Activated naive CD8-positive, alpha-beta T cell (primary cell): ENCODE results near the gene AKAP6.

Experiments
- H3K27ac Mint-ChIP-seq: one replicate; pipeline ENCODE4 v1.8.0; 2021; ENCODE audit warnings: mixed read lengths
- H3K27me3 Mint-ChIP-seq: one replicate; pipeline ENCODE4 v1.8.0; 2021; ENCODE audit warnings: mixed read lengths
- H3K36me3 Mint-ChIP-seq: one replicate; pipeline ENCODE4 v1.8.0; 2021; ENCODE audit warnings: mixed read lengths
- H3K4me1 Mint-ChIP-seq: one replicate; pipeline ENCODE4 v1.8.0; 2021; ENCODE audit warnings: low read depth, mixed read lengths
- H3K4me3 Mint-ChIP-seq: one replicate; pipeline ENCODE4 v1.8.0; 2021; ENCODE audit warnings: mild to moderate bottlenecking, mixed read lengths
- H3K9me3 Mint-ChIP-seq: one replicate; pipeline ENCODE4 v1.8.0; 2021; ENCODE audit warnings: low read depth, mixed read lengths

The AKAP6 gene

DNA sequence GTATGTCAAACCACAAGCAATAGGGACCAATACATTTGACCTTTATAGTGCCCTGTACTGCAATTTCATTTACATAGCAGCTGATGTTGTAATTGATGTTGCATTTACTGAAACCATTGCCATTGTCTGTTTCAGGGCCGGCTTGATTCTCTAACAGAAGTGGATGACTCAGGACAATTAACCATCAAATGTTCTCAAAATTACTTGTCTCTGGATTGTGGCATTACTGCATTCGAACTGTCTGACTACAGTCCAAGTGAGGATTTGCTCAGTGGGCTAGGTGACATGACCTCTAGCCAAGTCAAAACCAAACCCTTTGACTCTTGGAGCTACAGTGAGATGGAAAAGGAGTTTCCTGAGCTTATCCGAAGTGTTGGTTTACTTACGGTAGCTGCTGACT is 216.0 kb downstream of the AKAP6 start:
- Mint-ChIP-seq H3K27me3 (no peaks in the 10 kb centered on the region), H3K36me3 (no peaks in the 10 kb centered on the region)

DNA sequence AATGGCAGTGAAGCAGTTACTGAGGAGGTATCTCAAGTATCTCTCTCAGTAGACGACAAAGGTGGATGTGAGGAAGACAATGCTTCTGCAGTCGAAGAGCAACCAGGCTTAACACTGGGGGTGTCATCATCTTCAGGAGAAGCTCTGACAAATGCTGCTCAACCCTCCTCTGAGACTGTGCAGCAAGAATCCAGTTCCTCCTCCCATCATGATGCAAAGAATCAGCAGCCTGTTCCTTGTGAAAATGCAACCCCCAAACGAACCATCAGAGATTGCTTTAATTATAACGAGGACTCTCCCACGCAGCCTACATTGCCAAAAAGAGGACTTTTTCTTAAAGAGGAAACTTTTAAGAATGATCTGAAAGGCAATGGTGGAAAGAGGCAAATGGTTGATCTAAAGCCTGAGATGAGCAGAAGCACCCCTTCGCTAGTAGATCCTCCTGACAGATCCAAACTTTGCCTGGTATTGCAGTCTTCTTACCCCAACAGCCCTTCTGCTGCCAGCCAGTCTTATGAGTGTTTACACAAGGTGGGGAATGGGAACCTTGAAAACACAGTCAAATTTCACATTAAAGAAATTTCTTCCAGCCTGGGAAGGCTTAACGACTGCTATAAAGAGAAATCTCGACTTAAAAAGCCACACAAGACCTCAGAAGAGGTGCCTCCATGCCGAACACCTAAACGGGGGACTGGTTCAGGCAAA is 216.6 kb downstream of the AKAP6 start:
- no peaks in the 10 kb centered on the region for H3K9me3 Mint-ChIP-seq
- H3K36me3 Mint-ChIP-seq, result no peaks in the 10 kb centered on the region
- H3K27me3 Mint-ChIP-seq, result no peaks in the 10 kb centered on the region
- no peak overlapping the region for H3K4me3 Mint-ChIP-seq
- no peaks in the 10 kb centered on the region for H3K4me1 Mint-ChIP-seq
- no peak overlapping the region for H3K27ac Mint-ChIP-seq

More for the DNA sequence above, 216.0 kb downstream of the AKAP6 start:
- H3K4me1 Mint-ChIP-seq, result no peaks in the 10 kb centered on the region
- no peak overlapping the region for H3K27ac Mint-ChIP-seq
- H3K4me3 Mint-ChIP-seq, result no peak overlapping the region
- H3K9me3 Mint-ChIP-seq, result no peaks in the 10 kb centered on the region

DNA sequence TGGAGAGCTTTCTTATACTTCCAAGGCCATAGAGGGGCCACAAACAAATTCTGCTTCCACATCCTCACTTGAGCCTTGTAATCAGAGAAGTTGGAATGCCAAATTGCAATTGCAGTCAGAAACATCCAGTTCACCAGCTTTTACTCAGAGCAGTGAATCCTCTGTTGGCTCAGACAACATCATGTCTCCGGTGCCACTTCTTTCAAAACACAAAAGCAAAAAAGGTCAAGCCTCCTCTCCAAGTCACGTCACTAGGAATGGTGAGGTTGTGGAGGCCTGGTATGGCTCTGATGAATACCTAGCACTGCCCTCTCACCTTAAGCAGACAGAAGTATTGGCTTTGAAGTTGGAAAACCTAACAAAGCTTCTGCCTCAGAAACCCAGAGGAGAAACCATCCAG is 217.1 kb downstream of the AKAP6 start:
- Mint-ChIP-seq H3K27ac (no peak overlapping the region), H3K27me3 (no peaks in the 10 kb centered on the region), H3K9me3 (no peaks in the 10 kb centered on the region), H3K4me3 (no peak overlapping the region), H3K4me1 (no peaks in the 10 kb centered on the region), H3K36me3 (no peaks in the 10 kb centered on the region)

DNA sequence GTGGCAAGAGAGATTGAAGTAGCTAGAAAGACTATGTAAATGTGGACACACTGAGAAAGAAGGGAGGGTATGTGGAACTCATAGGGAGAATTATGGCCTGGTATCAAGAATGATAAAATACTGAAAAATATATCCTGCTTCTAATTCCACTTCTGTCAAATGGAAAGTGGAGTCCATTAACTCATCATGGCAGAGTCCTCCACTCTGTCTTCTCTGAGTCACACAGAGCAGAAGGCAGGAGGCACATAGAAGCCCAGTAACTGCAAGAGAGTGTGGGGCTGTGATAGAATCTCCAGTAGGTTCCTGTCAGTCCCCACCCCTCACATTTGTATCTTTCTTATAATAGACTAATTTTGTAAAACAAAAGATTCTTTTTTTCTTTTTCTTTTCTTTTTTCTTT is 223.7 kb downstream of the AKAP6 start:
- H3K4me3 Mint-ChIP-seq, result no peak overlapping the region
- no peaks in the 10 kb centered on the region for H3K4me1 Mint-ChIP-seq
- no peaks in the 10 kb centered on the region for H3K27me3 Mint-ChIP-seq
- H3K27ac Mint-ChIP-seq, result no peak overlapping the region
- no peaks in the 10 kb centered on the region for H3K9me3 Mint-ChIP-seq
- no peaks in the 10 kb centered on the region for H3K36me3 Mint-ChIP-seq

DNA sequence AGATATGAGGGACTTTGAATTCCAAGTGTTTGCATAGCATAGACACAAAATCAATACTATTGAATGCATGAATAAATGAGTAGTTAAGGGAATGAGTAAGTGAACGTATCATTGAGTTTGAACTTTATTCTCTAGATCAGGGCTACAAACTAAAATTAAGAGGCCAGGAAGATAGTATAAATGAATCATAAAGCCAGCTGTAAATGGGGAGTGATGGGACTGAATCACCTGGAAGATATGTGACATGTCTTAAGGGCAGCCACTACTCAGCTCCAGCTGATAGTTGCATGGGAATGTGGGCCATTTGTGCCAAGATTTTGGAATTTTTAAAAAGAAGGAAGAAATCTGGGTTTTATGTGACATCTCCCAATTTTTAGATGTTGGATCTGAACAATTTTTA is 229.9 kb downstream of the AKAP6 start:
- no peaks in the 10 kb centered on the region for H3K9me3 Mint-ChIP-seq
- no peaks in the 10 kb centered on the region for H3K36me3 Mint-ChIP-seq
- no peak overlapping the region for H3K27ac Mint-ChIP-seq
- peaks cover 1% of the 10 kb centered on the region for H3K27me3 Mint-ChIP-seq
- H3K4me3 Mint-ChIP-seq, result no peak overlapping the region
- H3K4me1 Mint-ChIP-seq, result no peaks in the 10 kb centered on the region

DNA sequence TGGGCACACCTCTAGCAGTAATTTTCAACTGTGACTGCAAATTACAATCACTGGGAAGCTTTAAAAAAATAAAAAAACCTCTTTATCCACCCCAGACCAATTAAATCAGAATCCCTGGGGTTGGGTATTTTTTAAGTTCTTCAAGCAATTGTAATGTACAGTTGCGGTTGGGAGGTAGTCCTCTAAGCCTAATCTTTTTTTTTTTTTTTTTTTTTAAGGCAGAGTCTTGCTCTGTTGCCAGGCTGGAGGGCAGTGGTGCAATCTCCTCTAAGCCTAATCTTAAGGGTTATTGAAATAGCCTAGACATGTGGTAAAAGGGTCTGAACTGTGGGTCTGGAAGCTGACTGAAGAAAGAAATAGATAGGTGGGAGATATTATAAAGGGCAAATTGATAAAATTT is 230.5 kb downstream of the AKAP6 start:
- Mint-ChIP-seq H3K4me3 (no peak overlapping the region), H3K4me1 (peaks cover 4% of the 10 kb centered on the region), H3K27me3 (peaks cover 1% of the 10 kb centered on the region), H3K36me3 (no peaks in the 10 kb centered on the region), H3K27ac (no peak overlapping the region), H3K9me3 (no peaks in the 10 kb centered on the region)

DNA sequence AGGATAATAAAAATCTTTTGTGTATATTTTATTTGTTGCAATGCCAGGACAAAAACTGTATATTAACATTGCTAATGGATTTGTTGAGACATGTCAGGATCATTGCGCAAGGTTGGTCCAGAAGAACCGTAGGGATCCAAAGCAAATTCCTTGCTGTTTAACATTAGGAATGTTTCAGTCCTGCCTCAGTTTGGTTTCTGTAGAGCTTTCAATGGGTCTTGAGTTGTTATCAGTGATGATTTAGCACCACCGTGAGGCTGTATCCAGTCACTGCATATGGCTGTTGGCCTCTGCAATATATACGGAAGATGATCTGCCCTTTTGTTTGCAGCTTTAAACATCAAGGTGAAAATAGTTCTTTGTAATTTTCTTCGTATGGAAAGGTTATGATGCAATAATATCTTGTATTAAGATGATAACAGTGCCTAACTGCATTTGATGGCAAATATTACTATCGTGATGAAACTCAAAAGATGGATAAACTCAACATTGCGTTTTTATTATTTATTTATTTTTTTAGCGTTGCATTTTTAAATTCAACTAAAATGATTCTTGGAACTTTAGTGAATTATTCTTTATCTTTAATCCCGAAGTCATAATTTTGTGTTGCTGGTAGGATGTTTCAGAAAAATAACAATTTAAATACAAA is 231.2 kb downstream of the AKAP6 start:
- H3K9me3 Mint-ChIP-seq, result no peaks in the 10 kb centered on the region
- H3K4me1 Mint-ChIP-seq, result peaks cover 12% of the 10 kb centered on the region

DNA sequence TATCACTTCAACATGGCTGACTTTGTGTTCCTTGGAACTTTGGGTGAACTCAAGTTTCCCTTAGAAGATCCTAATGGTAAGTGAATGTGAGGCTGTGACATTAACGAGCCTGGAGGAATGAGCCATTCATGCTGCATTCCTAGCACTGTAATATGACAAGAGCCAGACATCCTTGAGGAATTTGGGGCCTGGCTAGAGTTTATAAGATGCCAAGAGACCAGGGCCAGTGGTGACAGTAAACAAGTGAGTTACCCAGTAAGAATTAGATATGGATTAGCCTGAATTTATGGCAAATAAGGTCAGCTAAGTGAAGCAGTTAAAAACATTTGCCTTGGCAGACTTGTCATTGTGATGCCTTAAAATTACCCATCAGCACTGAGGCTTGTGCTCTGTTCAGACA is 232.4 kb downstream of the AKAP6 start:
- no peaks in the 10 kb centered on the region for H3K9me3 Mint-ChIP-seq
- H3K36me3 Mint-ChIP-seq, result no peaks in the 10 kb centered on the region
- no peak overlapping the region for H3K4me3 Mint-ChIP-seq
- peaks cover 1% of the 10 kb centered on the region for H3K27me3 Mint-ChIP-seq
- peaks cover 13% of the 10 kb centered on the region for H3K4me1 Mint-ChIP-seq
- no peak overlapping the region for H3K27ac Mint-ChIP-seq

More for the DNA sequence above, 231.2 kb downstream of the AKAP6 start:
- no peak overlapping the region for H3K27ac Mint-ChIP-seq
- H3K27me3 Mint-ChIP-seq, result peaks cover 1% of the 10 kb centered on the region
- no peak overlapping the region for H3K4me3 Mint-ChIP-seq
- H3K36me3 Mint-ChIP-seq, result no peaks in the 10 kb centered on the region

DNA sequence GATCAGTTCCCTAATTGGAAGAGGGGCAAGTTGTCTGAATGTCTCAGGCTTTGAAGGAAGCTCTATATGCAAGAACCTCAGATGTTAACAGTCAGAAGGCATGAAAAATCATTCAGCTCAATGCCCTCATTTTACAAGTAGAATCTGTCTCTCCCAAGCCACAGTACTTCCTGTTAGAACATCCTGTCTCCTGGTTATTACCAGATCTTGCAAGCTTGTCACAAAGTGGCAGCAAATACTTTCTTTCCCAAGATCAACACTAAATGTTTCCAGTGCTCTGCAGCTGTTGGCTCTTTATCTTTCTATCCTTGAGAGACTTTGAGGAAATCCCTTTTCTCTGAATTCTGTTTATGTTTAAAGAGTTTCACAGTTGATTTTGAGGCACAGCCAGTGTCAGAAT is 235.5 kb downstream of the AKAP6 start:
- peaks cover 1% of the 10 kb centered on the region for H3K27me3 Mint-ChIP-seq
- peaks cover 13% of the 10 kb centered on the region for H3K4me1 Mint-ChIP-seq
- H3K9me3 Mint-ChIP-seq, result no peaks in the 10 kb centered on the region
- no peak overlapping the region for H3K27ac Mint-ChIP-seq
- H3K36me3 Mint-ChIP-seq, result no peaks in the 10 kb centered on the region
- H3K4me3 Mint-ChIP-seq, result no peak overlapping the region

DNA sequence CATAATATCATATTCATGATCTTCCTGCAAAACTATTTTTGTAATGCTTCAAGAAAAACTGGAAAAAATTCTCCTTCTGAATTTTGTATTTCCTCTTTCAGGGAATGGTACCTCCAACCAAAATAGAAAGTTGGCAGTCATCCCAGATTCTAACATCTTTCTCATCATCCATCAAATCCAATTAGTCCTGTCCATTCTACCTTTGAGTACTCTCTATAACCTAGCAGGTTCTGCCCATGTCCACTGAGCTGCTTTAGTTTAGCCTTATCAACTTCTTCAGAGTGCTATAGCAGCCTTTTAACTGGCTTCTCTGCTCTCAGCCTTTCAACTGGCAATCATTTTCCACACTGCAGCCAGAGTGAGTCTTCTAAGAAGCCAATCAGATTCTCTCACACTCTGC is 236.2 kb downstream of the AKAP6 start:
- peaks cover 13% of the 10 kb centered on the region for H3K4me1 Mint-ChIP-seq
- H3K4me3 Mint-ChIP-seq, result no peak overlapping the region
- H3K27ac Mint-ChIP-seq, result no peak overlapping the region
- H3K27me3 Mint-ChIP-seq, result peaks cover 1% of the 10 kb centered on the region
- no peaks in the 10 kb centered on the region for H3K9me3 Mint-ChIP-seq
- no peaks in the 10 kb centered on the region for H3K36me3 Mint-ChIP-seq

DNA sequence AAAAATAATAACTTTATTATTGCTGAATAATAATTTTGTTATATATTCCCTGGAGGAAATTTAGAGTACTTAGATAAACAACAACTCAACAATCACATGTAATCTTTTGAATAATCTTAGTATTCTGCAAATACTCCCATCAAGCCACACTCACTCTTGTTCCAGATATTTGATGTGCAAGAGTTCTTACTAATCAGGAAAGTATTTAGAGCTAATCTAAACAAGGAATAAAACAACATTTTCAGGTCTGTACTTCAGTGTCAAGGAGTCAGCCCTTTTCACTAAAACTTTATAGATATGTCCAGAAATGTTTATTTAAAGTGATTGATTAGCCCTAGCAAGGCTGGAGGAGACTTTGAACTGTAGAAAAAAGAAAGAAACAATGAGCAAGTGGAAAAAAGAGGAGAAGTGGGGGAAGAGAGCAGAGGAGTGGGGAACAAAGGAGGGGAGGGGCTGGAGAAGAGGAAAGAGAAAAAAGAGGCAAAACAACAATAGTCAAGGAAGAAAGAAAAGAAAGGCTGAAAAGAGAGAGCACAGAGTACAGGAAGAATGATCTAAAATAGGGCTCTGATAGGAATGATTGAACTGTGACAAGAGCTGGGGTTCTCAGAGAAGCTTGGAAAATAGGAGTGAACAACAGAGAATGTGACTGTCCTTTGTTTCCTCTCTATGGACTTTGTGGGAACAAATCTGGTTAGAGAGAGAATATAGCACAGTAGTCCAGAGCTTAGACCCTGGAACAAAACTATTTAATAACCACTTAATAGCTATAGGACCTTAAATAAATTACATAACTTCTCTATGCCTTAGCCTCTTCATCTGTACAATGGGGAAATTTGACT is 238.7 kb downstream of the AKAP6 start:
- H3K27ac Mint-ChIP-seq, result no peak overlapping the region
- H3K27me3 Mint-ChIP-seq, result no peaks in the 10 kb centered on the region
- no peaks in the 10 kb centered on the region for H3K9me3 Mint-ChIP-seq
- H3K4me1 Mint-ChIP-seq, result peaks cover 13% of the 10 kb centered on the region
- H3K36me3 Mint-ChIP-seq, result no peaks in the 10 kb centered on the region
- H3K4me3 Mint-ChIP-seq, result no peak overlapping the region

DNA sequence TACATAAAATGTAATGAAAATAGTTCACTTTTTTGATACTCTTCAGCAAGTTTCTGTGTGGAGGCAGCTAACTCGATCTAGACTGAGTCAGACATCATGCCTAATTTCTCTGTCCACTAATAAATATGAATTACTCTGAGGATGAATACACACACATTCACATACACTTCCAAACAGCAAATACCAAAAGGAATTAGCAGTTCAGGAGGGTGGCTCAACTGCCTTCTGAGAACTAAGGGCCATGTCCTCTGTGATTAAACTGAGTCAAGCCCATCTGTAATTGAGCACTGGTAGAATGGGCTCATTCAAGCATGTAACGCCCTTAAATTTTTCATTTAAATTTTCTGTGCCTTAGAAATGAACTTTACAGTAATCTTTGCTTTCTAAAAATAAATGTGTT is 242.5 kb downstream of the AKAP6 start:
- H3K27me3 Mint-ChIP-seq, result peaks cover 3% of the 10 kb centered on the region
- H3K4me3 Mint-ChIP-seq, result no peak overlapping the region
- H3K9me3 Mint-ChIP-seq, result no peaks in the 10 kb centered on the region
- H3K36me3 Mint-ChIP-seq, result no peaks in the 10 kb centered on the region
- no peaks in the 10 kb centered on the region for H3K4me1 Mint-ChIP-seq
- no peak overlapping the region for H3K27ac Mint-ChIP-seq

DNA sequence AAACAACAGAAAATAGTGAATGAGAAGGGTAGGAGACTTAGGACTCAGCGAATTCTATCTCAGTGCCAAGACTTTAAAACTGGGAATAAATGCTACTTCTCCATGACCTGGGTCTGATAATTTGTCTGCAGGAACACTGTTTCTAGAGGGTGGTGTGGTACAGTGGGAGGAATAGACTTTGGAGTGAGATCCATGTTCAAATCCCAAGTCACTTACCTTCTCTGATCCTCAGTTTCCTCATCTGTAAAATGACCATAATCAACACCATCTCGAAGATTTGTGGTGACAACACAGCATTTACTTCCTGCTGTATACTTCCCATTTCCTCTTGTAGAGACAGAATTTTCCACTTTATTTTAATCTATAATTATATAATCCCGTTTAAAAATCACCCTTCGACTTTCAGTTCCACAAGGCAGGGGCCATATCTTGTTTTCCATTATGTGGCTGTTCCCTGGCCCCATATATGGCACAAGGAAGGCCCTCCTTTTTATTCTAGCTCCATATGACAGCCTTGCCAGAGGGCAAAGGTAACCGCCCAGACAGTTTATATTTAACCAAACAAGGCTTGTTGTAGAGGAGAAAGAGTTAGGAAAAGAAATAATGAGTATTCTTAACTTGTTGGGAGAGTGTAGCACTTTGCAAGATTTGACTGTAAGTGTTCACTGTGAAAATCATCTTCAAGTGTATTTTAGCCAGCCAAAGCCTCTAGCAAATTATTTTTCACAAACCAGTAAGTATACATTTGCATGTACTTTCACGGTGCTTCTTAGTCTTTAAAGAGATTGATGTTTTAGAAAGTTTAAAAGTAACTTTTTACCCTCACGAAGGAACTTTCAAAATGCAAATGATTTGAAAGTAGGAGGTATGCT is 243.1 kb downstream of the AKAP6 start:
- no peaks in the 10 kb centered on the region for H3K36me3 Mint-ChIP-seq
- H3K9me3 Mint-ChIP-seq, result no peaks in the 10 kb centered on the region
- H3K27ac Mint-ChIP-seq, result no peak overlapping the region
- no peak overlapping the region for H3K4me3 Mint-ChIP-seq
- H3K4me1 Mint-ChIP-seq, result no peaks in the 10 kb centered on the region
- H3K27me3 Mint-ChIP-seq, result peaks cover 3% of the 10 kb centered on the region

DNA sequence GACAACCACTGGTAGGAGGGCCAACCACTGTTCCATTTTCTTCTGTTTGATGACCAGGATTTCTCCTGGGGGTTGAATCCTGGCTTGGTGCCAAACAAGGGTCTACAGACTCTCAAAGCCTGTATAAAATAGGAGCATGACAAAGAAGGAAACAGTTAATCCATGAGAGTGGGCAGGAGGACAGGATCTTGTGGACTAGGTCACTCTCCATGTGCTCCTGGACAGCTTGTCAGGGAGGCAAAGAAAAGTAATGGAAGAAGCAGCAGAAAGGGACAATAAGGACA is 243.7 kb downstream of the AKAP6 start:
- no peak overlapping the region for H3K27ac Mint-ChIP-seq
- no peaks in the 10 kb centered on the region for H3K36me3 Mint-ChIP-seq
- H3K27me3 Mint-ChIP-seq, result peaks cover 3% of the 10 kb centered on the region
- H3K4me3 Mint-ChIP-seq, result no peak overlapping the region
- no peaks in the 10 kb centered on the region for H3K4me1 Mint-ChIP-seq
- no peaks in the 10 kb centered on the region for H3K9me3 Mint-ChIP-seq

DNA sequence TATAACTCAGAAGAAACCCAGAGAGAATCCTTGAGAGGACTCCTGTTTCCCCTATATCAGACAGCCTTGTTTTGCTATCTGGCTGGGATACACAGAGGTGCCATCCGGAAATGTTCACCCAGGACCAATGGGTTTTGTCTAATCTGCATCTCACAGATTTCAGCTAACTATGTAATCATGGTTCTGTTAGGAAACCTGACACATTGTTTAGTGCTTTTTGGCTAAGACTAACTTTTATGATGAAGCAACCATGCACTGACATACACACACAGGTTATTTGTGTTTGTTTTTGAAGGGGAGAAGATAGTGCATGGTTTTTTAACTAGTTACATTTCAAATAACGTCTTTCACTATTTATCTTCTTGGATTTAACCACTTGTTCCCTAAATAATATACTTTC is 245.2 kb downstream of the AKAP6 start:
- Mint-ChIP-seq H3K27me3 (peaks cover 3% of the 10 kb centered on the region), H3K9me3 (no peaks in the 10 kb centered on the region), H3K4me1 (no peaks in the 10 kb centered on the region), H3K27ac (no peak overlapping the region), H3K4me3 (no peak overlapping the region), H3K36me3 (no peaks in the 10 kb centered on the region)
